ENCODE measurements around the gene IZUMO4.

- no peak for TF ChIP-seq POLR2A (IDR thresholded peaks at IDR 0.05)
- no peak for TF ChIP-seq POLR2AphosphoS5 (IDR thresholded peaks at IDR 0.05)
- TF ChIP-seq CTCF (IDR thresholded peaks at IDR 0.05): no peak
- TF ChIP-seq EP300 (IDR thresholded peaks at IDR 0.05): no peak
Observed at GRCh38 chr19:2063824-2064223, 32.9 kb upstream of the IZUMO4 start.
